ENCODE data around the gene SIRT3. TPM values are rescaled to one million over a fixed set of nuclear protein-coding genes. Genes with fewer than 3 reads are reported as not detected.

Gene SIRT3
- total and polyA plus RNA-seq, 2 of the 13 experiments (the other 11 are each of a cell fraction or from before 2014, with no cell fraction given) = 15.1 to 18.2 TPM

DNA sequence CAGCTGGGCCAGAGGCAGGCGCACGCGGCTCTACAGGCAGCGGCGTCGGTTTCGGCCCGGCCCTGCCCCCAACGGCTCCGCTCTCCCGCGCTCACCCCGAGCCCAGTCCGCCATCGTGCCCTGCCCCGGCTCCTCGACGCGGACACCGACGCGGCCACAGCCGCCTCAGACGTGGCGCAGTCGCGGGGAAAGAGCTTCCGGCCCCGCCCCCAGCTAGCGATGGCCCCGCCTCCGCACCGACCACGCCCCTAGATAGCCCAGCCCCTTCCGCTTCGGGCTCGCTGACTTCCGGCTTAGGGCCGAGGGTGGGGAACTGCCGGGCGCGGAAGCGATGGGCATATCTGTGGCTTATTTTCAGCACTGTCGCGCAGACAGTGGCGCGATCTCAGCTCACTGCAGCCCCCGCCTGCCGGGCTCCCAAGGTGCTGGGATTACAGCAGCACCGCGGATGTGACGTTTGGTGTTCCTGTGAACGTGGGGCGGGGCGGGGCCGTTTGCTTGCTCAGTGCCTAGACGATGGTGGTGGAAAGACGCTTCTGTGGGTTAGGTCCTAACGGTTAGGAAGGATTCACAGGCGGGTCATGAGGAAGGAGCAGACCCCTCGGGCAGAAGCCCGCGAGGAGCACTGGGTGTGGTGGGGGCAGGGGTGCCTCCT lies 28.8 kb downstream of the SIRT3 start, which contains the start of the genes BET1L and RIC8A (continued):
- TF ChIP-seq, protein P1, sequence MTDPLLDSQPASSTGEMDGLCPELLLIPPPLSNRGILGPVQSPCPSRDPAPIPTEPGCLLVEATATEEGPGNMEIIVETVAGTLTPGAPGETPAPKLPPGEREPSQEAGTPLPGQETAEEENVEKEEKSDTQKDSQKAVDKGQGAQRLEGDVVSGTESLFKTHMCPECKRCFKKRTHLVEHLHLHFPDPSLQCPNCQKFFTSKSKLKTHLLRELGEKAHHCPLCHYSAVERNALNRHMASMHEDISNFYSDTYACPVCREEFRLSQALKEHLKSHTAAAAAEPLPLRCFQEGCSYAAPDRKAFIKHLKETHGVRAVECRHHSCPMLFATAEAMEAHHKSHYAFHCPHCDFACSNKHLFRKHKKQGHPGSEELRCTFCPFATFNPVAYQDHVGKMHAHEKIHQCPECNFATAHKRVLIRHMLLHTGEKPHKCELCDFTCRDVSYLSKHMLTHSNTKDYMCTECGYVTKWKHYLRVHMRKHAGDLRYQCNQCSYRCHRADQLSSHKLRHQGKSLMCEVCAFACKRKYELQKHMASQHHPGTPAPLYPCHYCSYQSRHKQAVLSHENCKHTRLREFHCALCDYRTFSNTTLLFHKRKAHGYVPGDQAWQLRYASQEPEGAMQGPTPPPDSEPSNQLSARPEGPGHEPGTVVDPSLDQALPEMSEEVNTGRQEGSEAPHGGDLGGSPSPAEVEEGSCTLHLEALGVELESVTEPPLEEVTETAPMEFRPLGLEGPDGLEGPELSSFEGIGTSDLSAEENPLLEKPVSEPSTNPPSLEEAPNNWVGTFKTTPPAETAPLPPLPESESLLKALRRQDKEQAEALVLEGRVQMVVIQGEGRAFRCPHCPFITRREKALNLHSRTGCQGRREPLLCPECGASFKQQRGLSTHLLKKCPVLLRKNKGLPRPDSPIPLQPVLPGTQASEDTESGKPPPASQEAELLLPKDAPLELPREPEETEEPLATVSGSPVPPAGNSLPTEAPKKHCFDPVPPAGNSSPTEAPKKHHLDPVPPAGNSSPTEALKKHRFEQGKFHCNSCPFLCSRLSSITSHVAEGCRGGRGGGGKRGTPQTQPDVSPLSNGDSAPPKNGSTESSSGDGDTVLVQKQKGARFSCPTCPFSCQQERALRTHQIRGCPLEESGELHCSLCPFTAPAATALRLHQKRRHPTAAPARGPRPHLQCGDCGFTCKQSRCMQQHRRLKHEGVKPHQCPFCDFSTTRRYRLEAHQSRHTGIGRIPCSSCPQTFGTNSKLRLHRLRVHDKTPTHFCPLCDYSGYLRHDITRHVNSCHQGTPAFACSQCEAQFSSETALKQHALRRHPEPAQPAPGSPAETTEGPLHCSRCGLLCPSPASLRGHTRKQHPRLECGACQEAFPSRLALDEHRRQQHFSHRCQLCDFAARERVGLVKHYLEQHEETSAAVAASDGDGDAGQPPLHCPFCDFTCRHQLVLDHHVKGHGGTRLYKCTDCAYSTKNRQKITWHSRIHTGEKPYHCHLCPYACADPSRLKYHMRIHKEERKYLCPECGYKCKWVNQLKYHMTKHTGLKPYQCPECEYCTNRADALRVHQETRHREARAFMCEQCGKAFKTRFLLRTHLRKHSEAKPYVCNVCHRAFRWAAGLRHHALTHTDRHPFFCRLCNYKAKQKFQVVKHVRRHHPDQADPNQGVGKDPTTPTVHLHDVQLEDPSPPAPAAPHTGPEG (CRISPR knock-in tag; IDR thresholded peaks at IDR 0.05) = no peak; the same call in 1 of the 2 replicates
- TF ChIP-seq JARID2 (CRISPR knock-in tag; IDR thresholded peaks at IDR 0.05; ENCODE audit: insufficient replicate concordance) (no peak), SOX5 (CRISPR knock-in tag; IDR thresholded peaks at IDR 0.05; ENCODE audit: borderline replicate concordance) (peak; percentile 54; the same call in 1 of the 2 replicates), NFIC (IDR thresholded peaks at IDR 0.05; ENCODE audit: low read length) (no peak), MEIS2 (CRISPR knock-in tag; IDR thresholded peaks at IDR 0.05) (peak; percentile 35; the same call in 1 of the 2 replicates), PHF5A (CRISPR knock-in tag; IDR thresholded peaks at IDR 0.05; ENCODE audit: low read depth, unreplicated experiment) (no peak), FIP1L1 (IDR thresholded peaks at IDR 0.05; ENCODE audit: borderline replicate concordance, insufficient read depth, low read depth, low read length) (0 out of 2 replicates have a peak, but pooled peaks have one; percentile 29), MATR3 (CRISPR knock-in tag; IDR thresholded peaks at IDR 0.05) (no peak), NKX3-1 (CRISPR knock-in tag; IDR thresholded peaks at IDR 0.05) (peak; percentile 89), NCOA2 (CRISPR knock-in tag; IDR thresholded peaks at IDR 0.05) (peak; percentile 8; the same call in 1 of the 2 replicates), ZNF670 (CRISPR knock-in tag; IDR thresholded peaks at IDR 0.05; ENCODE audit: borderline replicate concordance) (peak; percentile 61; the same call in 1 of the 2 replicates), PLRG1 (conservative IDR thresholded peaks at IDR 0.05) (no peak)
- TF ChIP-seq, protein P2, sequence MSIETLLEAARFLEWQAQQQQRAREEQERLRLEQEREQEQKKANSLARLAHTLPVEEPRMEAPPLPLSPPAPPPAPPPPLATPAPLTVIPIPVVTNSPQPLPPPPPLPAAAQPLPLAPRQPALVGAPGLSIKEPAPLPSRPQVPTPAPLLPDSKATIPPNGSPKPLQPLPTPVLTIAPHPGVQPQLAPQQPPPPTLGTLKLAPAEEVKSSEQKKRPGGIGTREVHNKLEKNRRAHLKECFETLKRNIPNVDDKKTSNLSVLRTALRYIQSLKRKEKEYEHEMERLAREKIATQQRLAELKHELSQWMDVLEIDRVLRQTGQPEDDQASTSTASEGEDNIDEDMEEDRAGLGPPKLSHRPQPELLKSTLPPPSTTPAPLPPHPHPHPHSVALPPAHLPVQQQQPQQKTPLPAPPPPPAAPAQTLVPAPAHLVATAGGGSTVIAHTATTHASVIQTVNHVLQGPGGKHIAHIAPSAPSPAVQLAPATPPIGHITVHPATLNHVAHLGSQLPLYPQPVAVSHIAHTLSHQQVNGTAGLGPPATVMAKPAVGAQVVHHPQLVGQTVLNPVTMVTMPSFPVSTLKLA (IDR thresholded peaks at IDR 0.05) = peak; percentile 44
- TF ChIP-seq, protein P3, sequence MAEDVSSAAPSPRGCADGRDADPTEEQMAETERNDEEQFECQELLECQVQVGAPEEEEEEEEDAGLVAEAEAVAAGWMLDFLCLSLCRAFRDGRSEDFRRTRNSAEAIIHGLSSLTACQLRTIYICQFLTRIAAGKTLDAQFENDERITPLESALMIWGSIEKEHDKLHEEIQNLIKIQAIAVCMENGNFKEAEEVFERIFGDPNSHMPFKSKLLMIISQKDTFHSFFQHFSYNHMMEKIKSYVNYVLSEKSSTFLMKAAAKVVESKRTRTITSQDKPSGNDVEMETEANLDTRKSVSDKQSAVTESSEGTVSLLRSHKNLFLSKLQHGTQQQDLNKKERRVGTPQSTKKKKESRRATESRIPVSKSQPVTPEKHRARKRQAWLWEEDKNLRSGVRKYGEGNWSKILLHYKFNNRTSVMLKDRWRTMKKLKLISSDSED (CRISPR knock-in tag; IDR thresholded peaks at IDR 0.05) = peak; percentile 90; the same call in 1 of the 2 replicates
